Measurements from ENCODE around the gene ASB4.

ASB4 gene

GRCh38 chr7:95527033-95527775 lies 41.5 kb downstream of the ASB4 start:
- peak; percentile 13 for DNase-seq (ENCODE audit: low read depth)
- H3K4me3 ChIP-seq (ENCODE audit: low read depth, low read length), result no peak overlapping the region
- peak; percentile 73 for TF ChIP-seq CTCF (IDR thresholded peaks at IDR 0.05; ENCODE audit: low read depth, low read length, missing control alignments)

GRCh38 chr7:95527776-95528250 lies 42.1 kb downstream of the ASB4 start:
- no peak for TF ChIP-seq CTCF (IDR thresholded peaks at IDR 0.05; ENCODE audit: low read depth, low read length, missing control alignments)
- no peak for DNase-seq (ENCODE audit: low read depth)
- no peak overlapping the region for H3K4me3 ChIP-seq (ENCODE audit: low read depth, low read length)

- DNase-seq (ENCODE audit: low read depth), result no peak
- TF ChIP-seq CTCF (IDR thresholded peaks at IDR 0.05; ENCODE audit: low read depth, low read length, missing control alignments), result no peak
- H3K4me3 ChIP-seq (ENCODE audit: low read depth, low read length), result no peak overlapping the region
Measured at GRCh38 chr7:95529701-95530100, 44.0 kb downstream of the ASB4 start.

- DNase-seq (ENCODE audit: low read depth), result no peak
- H3K4me3 ChIP-seq (ENCODE audit: low read depth, low read length), result no peak overlapping the region
- no peak for TF ChIP-seq CTCF (IDR thresholded peaks at IDR 0.05; ENCODE audit: low read depth, low read length, missing control alignments)
Measured at GRCh38 chr7:95530881-95531280, 45.1 kb downstream of the ASB4 start.

- no peak for DNase-seq (ENCODE audit: low read depth)
- no peak overlapping the region for H3K4me3 ChIP-seq (ENCODE audit: low read depth, low read length)
- TF ChIP-seq CTCF (IDR thresholded peaks at IDR 0.05; ENCODE audit: low read depth, low read length, missing control alignments), result no peak
Measured at GRCh38 chr7:95531605-95532219, 46.0 kb downstream of the ASB4 start.

- no peak for DNase-seq (ENCODE audit: low read depth)
- no peak overlapping the region for H3K4me3 ChIP-seq (ENCODE audit: low read depth, low read length)
- TF ChIP-seq CTCF (IDR thresholded peaks at IDR 0.05; ENCODE audit: low read depth, low read length, missing control alignments), result no peak
Measured at GRCh38 chr7:95534796-95535195, 49.1 kb downstream of the ASB4 start.

Measured in GM12864 (cell line).